ENCODE measurements around the gene FGF1.

GRCh38 chr5:142643634-142644033, 42.3 kb downstream of the FGF1 start:
- TF ChIP-seq ZC3H10 (CRISPR knock-in tag; IDR thresholded peaks at IDR 0.05) (no peak), PATZ1 (CRISPR knock-in tag; IDR thresholded peaks at IDR 0.05; ENCODE audit: borderline replicate concordance) (no peak), ARNTL (CRISPR knock-in tag; IDR thresholded peaks at IDR 0.05; ENCODE audit: borderline replicate concordance, low read depth) (no peak), ISL1 (CRISPR knock-in tag; IDR thresholded peaks at IDR 0.05) (no peak), ESRRG (CRISPR knock-in tag; IDR thresholded peaks at IDR 0.05) (no peak), GLIS3 (CRISPR knock-in tag; IDR thresholded peaks at IDR 0.05) (no peak), ZNF70 (CRISPR knock-in tag; IDR thresholded peaks at IDR 0.05) (no peak), ZFP3 (CRISPR knock-in tag; IDR thresholded peaks at IDR 0.05) (no peak), TCF4 (CRISPR knock-in tag; IDR thresholded peaks at IDR 0.05; ENCODE audit: borderline replicate concordance) (no peak), RARB (CRISPR knock-in tag; IDR thresholded peaks at IDR 0.05) (no peak), BACH2 (CRISPR knock-in tag; IDR thresholded peaks at IDR 0.05; ENCODE audit: borderline replicate concordance) (no peak), ZFP30 (CRISPR knock-in tag; IDR thresholded peaks at IDR 0.05) (no peak), CREB5 (CRISPR knock-in tag; IDR thresholded peaks at IDR 0.05; ENCODE audit: low read depth) (no peak)
- TF ChIP-seq, protein P1, sequence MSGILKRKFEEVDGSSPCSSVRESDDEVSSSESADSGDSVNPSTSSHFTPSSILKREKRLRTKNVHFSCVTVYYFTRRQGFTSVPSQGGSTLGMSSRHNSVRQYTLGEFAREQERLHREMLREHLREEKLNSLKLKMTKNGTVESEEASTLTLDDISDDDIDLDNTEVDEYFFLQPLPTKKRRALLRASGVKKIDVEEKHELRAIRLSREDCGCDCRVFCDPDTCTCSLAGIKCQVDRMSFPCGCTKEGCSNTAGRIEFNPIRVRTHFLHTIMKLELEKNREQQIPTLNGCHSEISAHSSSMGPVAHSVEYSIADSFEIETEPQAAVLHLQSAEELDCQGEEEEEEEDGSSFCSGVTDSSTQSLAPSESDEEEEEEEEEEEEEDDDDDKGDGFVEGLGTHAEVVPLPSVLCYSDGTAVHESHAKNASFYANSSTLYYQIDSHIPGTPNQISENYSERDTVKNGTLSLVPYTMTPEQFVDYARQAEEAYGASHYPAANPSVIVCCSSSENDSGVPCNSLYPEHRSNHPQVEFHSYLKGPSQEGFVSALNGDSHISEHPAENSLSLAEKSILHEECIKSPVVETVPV (CRISPR knock-in tag; IDR thresholded peaks at IDR 0.05) = no peak
